Effector CD4-positive, alpha-beta T cell (primary cell): ENCODE data around the gene NARS2.
"Not testable (repeated sequence)": the region's sequence is repeated elsewhere in the genome, so short reads cannot be mapped to it uniquely, and the experiment has no call there.

Experiments
- DNase-seq: peaks from one replicate; pipeline ENCODE4 v3.0.0-alpha.2; 2020

Gene NARS2

GRCh38 chr11:78540256-78540655 is 34.4 kb downstream of the NARS2 start:
- no peak for DNase-seq

GRCh38 chr11:78539506-78539905 is 35.2 kb downstream of the NARS2 start:
- no peak for DNase-seq

- DNase-seq: no peak
Measured at GRCh38 chr11:78536933-78537332, 37.7 kb downstream of the NARS2 start.

GRCh38 chr11:78535920-78536319 is 38.7 kb downstream of the NARS2 start:
- DNase-seq: no peak

- no peak for DNase-seq
Measured at GRCh38 chr11:78535027-78535426, 39.6 kb downstream of the NARS2 start.

GRCh38 chr11:78533399-78533798 is 41.3 kb downstream of the NARS2 start:
- no peak for DNase-seq

GRCh38 chr11:78532991-78533390 is 41.7 kb downstream of the NARS2 start:
- no peak for DNase-seq

GRCh38 chr11:78526497-78527146 is 48.0 kb downstream of the NARS2 start:
- no peak for DNase-seq

- DNase-seq: no peak
Measured at GRCh38 chr11:78525720-78526119, 48.9 kb downstream of the NARS2 start.

- no peak for DNase-seq
Measured at GRCh38 chr11:78520230-78520629, 54.4 kb downstream of the NARS2 start.

- no peak for DNase-seq
Measured at GRCh38 chr11:78516281-78516680, 58.4 kb downstream of the NARS2 start.

- DNase-seq: no peak
Measured at GRCh38 chr11:78514922-78515502, 59.7 kb downstream of the NARS2 start.

GRCh38 chr11:78513085-78513484 is 61.6 kb downstream of the NARS2 start:
- not testable (repeated sequence) for DNase-seq

GRCh38 chr11:78510597-78510996 is 64.1 kb downstream of the NARS2 start:
- DNase-seq: no peak

GRCh38 chr11:78510025-78510596 is 64.6 kb downstream of the NARS2 start:
- no peak for DNase-seq

GRCh38 chr11:78504708-78505107 is 70.0 kb downstream of the NARS2 start:
- no peak for DNase-seq

GRCh38 chr11:78504181-78504580 is 70.5 kb downstream of the NARS2 start:
- no peak for DNase-seq

GRCh38 chr11:78499971-78500370 is 74.7 kb downstream of the NARS2 start:
- no peak for DNase-seq

- no peak for DNase-seq
Measured at GRCh38 chr11:78497293-78497692, 77.4 kb downstream of the NARS2 start.

- DNase-seq: no peak
Measured at GRCh38 chr11:78493413-78493975, 81.2 kb downstream of the NARS2 start.

GRCh38 chr11:78492973-78493372 is 81.7 kb downstream of the NARS2 start:
- no peak for DNase-seq

GRCh38 chr11:78489184-78489583 is 85.5 kb downstream of the NARS2 start:
- no peak for DNase-seq

GRCh38 chr11:78478536-78478935 is 96.1 kb downstream of the NARS2 start:
- no peak for DNase-seq

- no peak for DNase-seq
Measured at GRCh38 chr11:78476066-78476465, 98.6 kb downstream of the NARS2 start.
